SK-N-SH (cell line): ENCODE results near the gene PUS1. TPM values are rescaled to one million over a fixed set of nuclear protein-coding genes. Genes with fewer than 3 reads are reported as not detected.

Source experiments
- CTCF ChIA-PET: fragments of 300-600, 350-600 bp; formaldehyde crosslinking; extraction: SDS; loops from one replicate; lab custom pipeline; 2021; lab: Yijun Ruan, JAX
- POLR2A ChIA-PET: fragments of 350-600 bp; sonication (Branson Sonifier 250); formaldehyde crosslinking; extraction: SDS; loops from one replicate; lab custom pipeline; 2020; ENCODE audit warnings: antibody characterized with exemption, inconsistent platforms; lab: Yijun Ruan, JAX
- DNase-seq: peaks from one replicate; pipeline ENCODE4 v3.0.0; 2012
- H2AFZ ChIP-seq: fragments of 200-600 bp; sonication (generic); 2 replicates; pipeline ENCODE4 v1.8.1; 2016; ENCODE audit warnings: antibody characterized with exemption, mild to moderate bottlenecking, low read depth
- H3F3A ChIP-seq: fragments of 200-600 bp; sonication (generic); replicated peaks from 2 replicates; pipeline ENCODE3; 2016; ENCODE audit warnings: antibody characterized with exemption, mild to moderate bottlenecking; ENCODE audit not compliant: insufficient read depth
- H3K27ac ChIP-seq, 2 experiments: fragments of 200-500 bp in 1 of 2; fragments of 200-600 bp in 1 of 2; sonication (Bioruptor generic) in 1 of 2; sonication (generic), shearing (Covaris generic) in 1 of 2; 2 replicates each; pipeline versions ENCODE4 v1.5.1 to v1.6.1; 2014 to 2016; ENCODE audit warnings: low read depth in 2 of 2, inconsistent platforms in 1 of 2, low read length in 1 of 2, mild to moderate bottlenecking in 1 of 2, mixed read lengths in 1 of 2
- H3K27me3 ChIP-seq: fragments of 200-600 bp; sonication (generic), shearing (Covaris generic); 2 replicates; pipeline ENCODE4 v1.6.1; 2016; ENCODE audit warnings: mixed run types; ENCODE audit not compliant: insufficient read depth
- H3K36me3 ChIP-seq, 2 experiments: fragments of 200-500 bp in 1 of 2; fragments of 200-600 bp in 1 of 2; sonication (Bioruptor generic) in 1 of 2; sonication (generic) in 1 of 2; replicated peaks in 1 of 2; 2 replicates each; pipeline versions ENCODE3 to v1.5.1; 2014 to 2016; ENCODE audit warnings: low read length in 1 of 2, mild to moderate bottlenecking in 1 of 2; ENCODE audit not compliant: insufficient read depth in 2 of 2, control insufficient read depth in 1 of 2
- H3K4me1 ChIP-seq, 2 experiments: fragments of 200-500 bp in 1 of 2; fragments of 200-600 bp in 1 of 2; sonication (Bioruptor generic) in 1 of 2; sonication (generic), shearing (Covaris generic) in 1 of 2; 2 replicates each; pipeline versions ENCODE4 v1.5.1 to v1.6.1; 2014 to 2016; ENCODE audit warnings: low read depth in 1 of 2, low read length in 1 of 2, mixed run types in 1 of 2; ENCODE audit not compliant: insufficient read depth in 2 of 2, control insufficient read depth in 1 of 2
- H3K4me2 ChIP-seq: fragments of 200-600 bp; sonication (generic), shearing (Covaris generic); 2 replicates; pipeline ENCODE4 v1.6.1; 2017; ENCODE audit warnings: mixed run types
- H3K4me3 ChIP-seq, 2 experiments: fragments of 200-500 bp in 1 of 2; fragments of 200-600 bp in 1 of 2; sonication (Bioruptor generic) in 1 of 2; sonication (generic), shearing (Covaris generic) in 1 of 2; 2 replicates each; pipeline versions ENCODE4 v1.5.1 to v1.8.1; 2014 to 2016; ENCODE audit warnings: low read depth in 2 of 2, inconsistent platforms in 1 of 2, low read length in 1 of 2, mild to moderate bottlenecking in 1 of 2, mixed read lengths in 1 of 2, moderate library complexity in 1 of 2
- H3K79me2 ChIP-seq: fragments of 200-600 bp; sonication (generic); 2 replicates; pipeline ENCODE4 v1.8.1; 2017; ENCODE audit warnings: mild to moderate bottlenecking; ENCODE audit not compliant: insufficient read depth
- H3K9ac ChIP-seq: fragments of 200-600 bp; sonication (generic); 2 replicates; pipeline ENCODE4 v1.6.1; 2017; ENCODE audit warnings: mixed run types
- H3K9me2 ChIP-seq: fragments of 200-600 bp; sonication (generic); 2 replicates; pipeline ENCODE4 v1.6.1; 2017; ENCODE audit warnings: mixed run types
- H3K9me3 ChIP-seq: fragments of 200-600 bp; sonication (generic); 2 replicates; pipeline ENCODE4 v1.6.1; 2017; ENCODE audit warnings: mixed run types, mild to moderate bottlenecking, moderate library complexity
- H4K20me1 ChIP-seq: fragments of 200-600 bp; sonication (generic); 2 replicates; pipeline ENCODE4 v1.6.1; 2017; ENCODE audit warnings: mild to moderate bottlenecking, mixed run types; ENCODE audit not compliant: insufficient read depth
- CHD2 ChIP-seq: fragments of 150-350 bp; IDR thresholded peaks from 2 replicates; pipeline ENCODE4 v1.6.1; 2018; ENCODE audit warnings: low read length; ENCODE audit not compliant: partially characterized antibody
- ELF1 ChIP-seq: IDR thresholded peaks from 2 replicates; pipeline ENCODE4 v1.4.0; 2012
- FOXM1 ChIP-seq: IDR thresholded peaks from 2 replicates; pipeline ENCODE4 v1.4.0; 2012; ENCODE audit warnings: low read depth, mild to moderate bottlenecking
- IRF3 ChIP-seq: fragments of 150-350 bp; IDR thresholded peaks from 2 replicates; pipeline ENCODE4 v1.6.1; 2016; ENCODE audit warnings: mild to moderate bottlenecking, low read depth, low read length
- NFIC ChIP-seq: IDR thresholded peaks from 2 replicates; pipeline ENCODE4 v1.4.0; 2012; ENCODE audit warnings: borderline replicate concordance
- PBX3 ChIP-seq: IDR thresholded peaks from 2 replicates; pipeline ENCODE4; 2012
- RAD21 ChIP-seq: IDR thresholded peaks from 2 replicates; pipeline ENCODE4 v1.6.1; 2012; ENCODE audit warnings: mild to moderate bottlenecking, low read length
- REST ChIP-seq: IDR thresholded peaks from 2 replicates; pipeline ENCODE4 v1.6.1; 2012; ENCODE audit warnings: mild to moderate bottlenecking, low read depth, low read length, moderate library complexity
- RFX5 ChIP-seq: IDR thresholded peaks from 2 replicates; pipeline ENCODE4 v1.6.1; 2012; ENCODE audit warnings: mild to moderate bottlenecking, improper control_type of control experiment, low read length
- SIN3A ChIP-seq: IDR thresholded peaks from 2 replicates; pipeline ENCODE4 v1.6.1; 2012; ENCODE audit warnings: low read depth, mild to moderate bottlenecking, low read length, moderate library complexity, borderline replicate concordance
- TCF12 ChIP-seq: IDR thresholded peaks from 2 replicates; pipeline ENCODE4 v1.4.0; 2012
- TEAD4 ChIP-seq: IDR thresholded peaks from 2 replicates; pipeline ENCODE4 v1.4.0; 2012; ENCODE audit warnings: mild to moderate bottlenecking, borderline replicate concordance; ENCODE audit not compliant: insufficient read depth
- USF2 ChIP-seq: fragments of 150-350 bp; IDR thresholded peaks from 2 replicates; pipeline ENCODE4 v1.6.1; 2017; ENCODE audit warnings: antibody characterized with exemption, low read length, low read depth, borderline replicate concordance
- WGBS: methylation state at CpG from one replicate; pipeline ENCODE4 v1.1.6; 2017; ENCODE audit warnings: low lambda C conversion rate; 5-methylcytosine and 5-hydroxymethylcytosine counted together
- polyA plus RNA-seq, 3 experiments: library from polyadenylated mRNA; depleted of rRNA; stranded (reverse); fragments of >200 nt; gene quantifications; 2 replicates each; pipeline ENCODE4 v1.2.3, GENCODE V29; 2012
- TF ChIP-seq, protein P1 (sequence below): IDR thresholded peaks from 2 replicates; pipeline ENCODE4 v1.4.0; 2012; ENCODE audit warnings: low read depth, borderline replicate concordance
- TF ChIP-seq, protein P2 (sequence below): IDR thresholded peaks from 2 replicates; pipeline ENCODE4 v1.4.0; 2012; ENCODE audit warnings: low read depth, borderline replicate concordance

Gene PUS1
- polyA plus RNA-seq, 1 of the 3 experiments (the other 2 are of a cell fraction) = 53.1 TPM

GRCh38 chr12:131963381-131963780, 34.3 kb downstream of the PUS1 start:
- TF ChIP-seq, protein P1, sequence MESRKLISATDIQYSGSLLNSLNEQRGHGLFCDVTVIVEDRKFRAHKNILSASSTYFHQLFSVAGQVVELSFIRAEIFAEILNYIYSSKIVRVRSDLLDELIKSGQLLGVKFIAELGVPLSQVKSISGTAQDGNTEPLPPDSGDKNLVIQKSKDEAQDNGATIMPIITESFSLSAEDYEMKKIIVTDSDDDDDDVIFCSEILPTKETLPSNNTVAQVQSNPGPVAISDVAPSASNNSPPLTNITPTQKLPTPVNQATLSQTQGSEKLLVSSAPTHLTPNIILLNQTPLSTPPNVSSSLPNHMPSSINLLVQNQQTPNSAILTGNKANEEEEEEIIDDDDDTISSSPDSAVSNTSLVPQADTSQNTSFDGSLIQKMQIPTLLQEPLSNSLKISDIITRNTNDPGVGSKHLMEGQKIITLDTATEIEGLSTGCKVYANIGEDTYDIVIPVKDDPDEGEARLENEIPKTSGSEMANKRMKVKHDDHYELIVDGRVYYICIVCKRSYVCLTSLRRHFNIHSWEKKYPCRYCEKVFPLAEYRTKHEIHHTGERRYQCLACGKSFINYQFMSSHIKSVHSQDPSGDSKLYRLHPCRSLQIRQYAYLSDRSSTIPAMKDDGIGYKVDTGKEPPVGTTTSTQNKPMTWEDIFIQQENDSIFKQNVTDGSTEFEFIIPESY = no peak
- TF ChIP-seq TCF12 (no peak), SIN3A (no peak), REST (no peak), USF2 (no peak), PBX3 (no peak), ELF1 (no peak), RAD21 (no peak), NFIC (no peak), RFX5 (no peak), CHD2 (no peak), FOXM1 (no peak), TEAD4 (no peak), IRF3 (no peak)
- TF ChIP-seq, protein P2, sequence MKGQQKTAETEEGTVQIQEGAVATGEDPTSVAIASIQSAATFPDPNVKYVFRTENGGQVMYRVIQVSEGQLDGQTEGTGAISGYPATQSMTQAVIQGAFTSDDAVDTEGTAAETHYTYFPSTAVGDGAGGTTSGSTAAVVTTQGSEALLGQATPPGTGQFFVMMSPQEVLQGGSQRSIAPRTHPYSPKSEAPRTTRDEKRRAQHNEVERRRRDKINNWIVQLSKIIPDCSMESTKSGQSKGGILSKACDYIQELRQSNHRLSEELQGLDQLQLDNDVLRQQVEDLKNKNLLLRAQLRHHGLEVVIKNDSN = no peak
- Histone ChIP-seq H3K79me2 (peaks cover 89% of the 10 kb centered on the region), H3K4me2 (no peak overlapping the region), H3K9me2 (no peaks in the 10 kb centered on the region), H2AFZ (no peak overlapping the region), H3K36me3 (peaks cover 15 to 18% of the 10 kb centered on the region in 2 experiments), H3K4me1 (peaks cover 8 to 17% of the 10 kb centered on the region in 2 experiments; a peak in 2 of 4 replicates), H3K27ac (no peak overlapping the region), H4K20me1 (peaks cover 84% of the 10 kb centered on the region), H3K27me3 (no peaks in the 10 kb centered on the region), H3K4me3 (no peak overlapping the region), H3K9ac (no peak overlapping the region), H3F3A (peaks cover 10% of the 10 kb centered on the region), H3K9me3 (no peaks in the 10 kb centered on the region)
- 93% methylated on average over 4 of the region's 4 CpGs for WGBS
- POLR2A ChIA-PET = no interaction called here
- DNase-seq = no peak
- CTCF ChIA-PET = interaction anchor here (0.8 to 1.6 kb wide), 2 partner anchors 13 to 212 kb away, joined by 3 to 4 read pairs; partner anchors contain the start of gene EP400
